Vagina (tissue), 2 donors: ENCODE measurements around the gene LIN7A. TPM values are rescaled to one million over a fixed set of nuclear protein-coding genes. Genes with fewer than 3 reads are reported as not detected.

Experiments
- DNase-seq, 2 donors: peaks; one replicate each; pipeline ENCODE4 v3.0.0-alpha.2; 2017; ENCODE audit errors: extremely low spot score in 2 of 2
- H3K27ac ChIP-seq: fragments of 200-600 bp; sonication (generic); one replicate; pipeline ENCODE4 v1.5.1; 2019
- H3K27me3 ChIP-seq: fragments of 200-600 bp; sonication (generic); one replicate; pipeline ENCODE4 v1.5.1; 2019
- H3K36me3 ChIP-seq, 2 donors: fragments of 200-600 bp; sonication (generic); one replicate each; pipeline ENCODE4 v1.5.1; 2017 to 2019
- H3K4me1 ChIP-seq: fragments of 200-600 bp; sonication (generic); one replicate; pipeline ENCODE4 v1.5.1; 2019
- H3K4me3 ChIP-seq, 2 donors: fragments of 200-600 bp; sonication (generic); 1 replicate in 1 of 2; 2 replicates in 1 of 2; pipeline ENCODE4 v1.5.1; 2016 to 2019
- H3K9me3 ChIP-seq: fragments of 200-600 bp; sonication (generic); one replicate; pipeline ENCODE4 v1.5.1; 2019
- CTCF ChIP-seq, 3 experiments: fragments of 450-650 bp in 2 of 3; fragments of 200-600 bp in 1 of 3; sonication (generic) in 1 of 3; IDR thresholded peaks; one replicate each; pipeline ENCODE4 v1.5.1; 2017 to 2019; ENCODE audit warnings: antibody characterized with exemption in 3 of 3, mild to moderate bottlenecking in 2 of 3, moderate library complexity in 2 of 3
- POLR2A ChIP-seq, 2 donors: fragments of 450-650 bp; IDR thresholded peaks; one replicate each; pipeline ENCODE4 v1.6.1; 2017; ENCODE audit warnings: antibody characterized with exemption in 2 of 2, mild to moderate bottlenecking in 2 of 2, moderate library complexity in 2 of 2
- POLR2AphosphoS5 ChIP-seq, 2 donors: sonication (generic); formaldehyde crosslinking; IDR thresholded peaks; one replicate each; pipeline ENCODE4 v1.9.0; 2017; ENCODE audit warnings: antibody characterized with exemption in 2 of 2, mild to moderate bottlenecking in 2 of 2, low read depth in 1 of 2; ENCODE audit not compliant: insufficient read depth in 1 of 2
- intact Hi-C: fragments of 100-400 bp; cut with DNase I; formaldehyde crosslinking; loops from one replicate; pipeline ENCODE4 v1.15.1; 2023
- total RNA-seq: library from RNA; depleted of rRNA; stranded (reverse); fragments of >200 nt; gene quantifications from one replicate; pipeline ENCODE4 v1.2.3, GENCODE V29; 2016

LIN7A gene
- total RNA-seq, 1 donor from 2014 or later = 12.5 TPM

DNA sequence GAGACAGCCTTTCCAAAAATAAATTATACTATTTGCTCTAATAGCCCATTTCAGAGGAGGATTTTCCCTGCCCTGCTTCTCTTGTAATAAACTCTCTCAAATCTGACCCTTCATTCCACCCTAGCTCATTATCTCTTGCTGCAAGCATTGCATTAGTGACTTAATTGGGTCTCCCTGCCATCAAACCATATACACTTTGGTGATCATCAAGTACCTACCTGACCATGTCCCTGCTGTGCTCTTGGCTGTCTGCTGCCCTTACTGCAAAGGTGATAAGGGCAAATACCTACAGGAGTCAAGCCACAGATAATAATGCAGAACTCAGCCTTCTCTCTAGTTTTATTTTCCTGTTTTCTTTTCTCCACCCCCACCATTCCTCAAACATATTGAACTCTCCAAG, 88.4 kb downstream of the LIN7A start:
- intact Hi-C loops = no loop called here
- TF ChIP-seq CTCF (IDR thresholded peaks at IDR 0.05) (no peak), POLR2AphosphoS5 (IDR thresholded peaks at IDR 0.05; ENCODE audit: insufficient read depth in 1 of 2, low read depth in 1 of 2) (no peak), POLR2A (IDR thresholded peaks at IDR 0.05) (no peak)
- no peak for DNase-seq
- no peaks in the 10 kb centered on the region for H3K4me1 ChIP-seq
- no peak overlapping the region for H3K4me3 ChIP-seq
- H3K27me3 ChIP-seq = no peaks in the 10 kb centered on the region
- H3K36me3 ChIP-seq = no peaks in the 10 kb centered on the region
- no peaks in the 10 kb centered on the region for H3K9me3 ChIP-seq
- no peak overlapping the region for H3K27ac ChIP-seq

GRCh38 chr12:80848858-80849257, 88.9 kb downstream of the LIN7A start:
- H3K9me3 ChIP-seq = no peaks in the 10 kb centered on the region
- H3K4me3 ChIP-seq = no peak overlapping the region
- H3K27me3 ChIP-seq = no peaks in the 10 kb centered on the region
- H3K4me1 ChIP-seq = no peaks in the 10 kb centered on the region
- H3K36me3 ChIP-seq = no peaks in the 10 kb centered on the region
- TF ChIP-seq POLR2A (IDR thresholded peaks at IDR 0.05) (no peak), CTCF (IDR thresholded peaks at IDR 0.05) (no peak), POLR2AphosphoS5 (IDR thresholded peaks at IDR 0.05; ENCODE audit: insufficient read depth in 1 of 2, low read depth in 1 of 2) (no peak)
- no peak for DNase-seq
- no peak overlapping the region for H3K27ac ChIP-seq
- intact Hi-C loops = no loop called here

DNA sequence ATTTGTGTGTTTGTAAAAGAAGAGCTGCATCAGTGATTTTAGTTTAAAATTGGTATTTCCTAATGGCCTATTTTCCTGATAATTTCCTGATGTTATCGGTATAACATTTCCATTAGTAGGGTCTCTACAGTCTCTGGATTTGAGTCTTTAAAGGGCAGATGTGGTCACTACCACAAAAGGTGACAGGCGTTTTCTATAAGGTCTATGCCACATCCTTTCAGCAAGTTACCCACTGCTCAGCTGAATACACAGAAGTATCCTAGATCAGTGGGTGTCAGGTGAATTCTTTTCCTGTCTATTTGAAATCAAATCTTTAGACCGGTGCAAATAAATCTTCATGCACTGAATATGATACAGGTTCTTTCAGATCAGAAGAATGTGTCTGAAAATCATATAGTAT, 90.2 kb downstream of the LIN7A start:
- intact Hi-C loops = no loop called here
- no peak for TF ChIP-seq POLR2A (IDR thresholded peaks at IDR 0.05)
- no peak for TF ChIP-seq POLR2AphosphoS5 (IDR thresholded peaks at IDR 0.05; ENCODE audit: insufficient read depth in 1 of 2, low read depth in 1 of 2)
- TF ChIP-seq CTCF (IDR thresholded peaks at IDR 0.05) = no peak
- Histone ChIP-seq H3K9me3 (no peaks in the 10 kb centered on the region), H3K36me3 (no peaks in the 10 kb centered on the region), H3K4me3 (no peak overlapping the region), H3K27me3 (no peaks in the 10 kb centered on the region), H3K4me1 (no peaks in the 10 kb centered on the region), H3K27ac (no peak overlapping the region)
- no peak for DNase-seq

GRCh38 chr12:80846952-80847351, 90.8 kb downstream of the LIN7A start:
- Histone ChIP-seq H3K36me3 (no peaks in the 10 kb centered on the region), H3K27me3 (no peaks in the 10 kb centered on the region), H3K4me3 (no peak overlapping the region), H3K27ac (no peak overlapping the region), H3K4me1 (no peaks in the 10 kb centered on the region), H3K9me3 (no peaks in the 10 kb centered on the region)
- intact Hi-C loops = no loop called here
- DNase-seq = no peak
- TF ChIP-seq POLR2A (IDR thresholded peaks at IDR 0.05) (no peak), POLR2AphosphoS5 (IDR thresholded peaks at IDR 0.05; ENCODE audit: insufficient read depth in 1 of 2, low read depth in 1 of 2) (no peak), CTCF (IDR thresholded peaks at IDR 0.05) (no peak)

DNA sequence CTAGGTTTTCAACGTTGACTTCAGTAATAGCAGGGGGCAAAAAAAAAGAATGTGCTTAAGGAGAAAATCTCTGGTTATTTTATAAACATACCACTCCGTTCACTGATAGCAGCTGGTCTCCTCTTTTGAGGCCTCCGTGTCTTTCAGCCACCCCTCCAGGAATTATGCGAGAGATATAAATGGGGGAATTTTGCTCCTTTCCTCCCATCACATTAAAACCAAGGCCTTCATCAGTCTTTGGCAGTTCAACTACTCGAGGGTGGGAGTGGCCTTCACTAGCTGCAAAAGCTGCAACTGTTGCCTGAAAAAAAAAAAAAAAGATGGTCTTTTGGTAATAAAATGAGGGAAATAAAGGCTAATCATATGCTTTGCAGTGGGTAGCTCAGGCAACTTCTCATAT, 92.1 kb downstream of the LIN7A start:
- intact Hi-C loops = no loop called here
- H3K27ac ChIP-seq = no peak overlapping the region
- no peaks in the 10 kb centered on the region for H3K4me1 ChIP-seq
- no peaks in the 10 kb centered on the region for H3K36me3 ChIP-seq
- H3K27me3 ChIP-seq = no peaks in the 10 kb centered on the region
- H3K9me3 ChIP-seq = no peaks in the 10 kb centered on the region
- TF ChIP-seq CTCF (IDR thresholded peaks at IDR 0.05) (no peak), POLR2AphosphoS5 (IDR thresholded peaks at IDR 0.05; ENCODE audit: insufficient read depth in 1 of 2, low read depth in 1 of 2) (no peak), POLR2A (IDR thresholded peaks at IDR 0.05) (no peak)
- H3K4me3 ChIP-seq = no peak overlapping the region
- DNase-seq = no peak
